Measurements from ENCODE around the gene CLEC10A.

DNA sequence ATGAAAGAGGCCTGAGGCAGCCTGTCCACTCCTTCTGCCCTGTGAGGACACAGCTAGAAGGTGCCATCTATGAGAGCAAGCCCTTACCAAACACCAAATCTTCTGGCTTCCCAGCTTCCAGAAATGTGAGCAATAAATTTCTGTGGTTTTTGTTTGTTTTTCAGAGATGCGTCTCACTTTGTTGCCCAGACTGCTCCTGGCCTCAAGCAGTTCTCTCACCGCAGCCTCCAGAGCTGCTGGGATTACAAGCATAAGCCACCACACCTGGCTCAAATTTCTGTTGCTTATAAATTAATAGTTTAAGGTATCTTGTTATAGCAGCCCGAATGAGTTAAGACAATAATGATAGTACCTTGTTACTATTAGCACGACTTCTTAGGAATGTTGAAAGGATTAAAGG lies 23.7 kb downstream of the CLEC10A start:
- no peak for TF ChIP-seq ZFP30 (CRISPR knock-in tag; IDR thresholded peaks at IDR 0.05)
- no peak for TF ChIP-seq TCF4 (CRISPR knock-in tag; IDR thresholded peaks at IDR 0.05; ENCODE audit: borderline replicate concordance)
- TF ChIP-seq RARB (CRISPR knock-in tag; IDR thresholded peaks at IDR 0.05), result no peak
- no peak for TF ChIP-seq ARNTL (CRISPR knock-in tag; IDR thresholded peaks at IDR 0.05; ENCODE audit: borderline replicate concordance, low read depth)
- TF ChIP-seq SNAI2 (CRISPR knock-in tag; IDR thresholded peaks at IDR 0.05), result no peak
- TF ChIP-seq, protein P1, sequence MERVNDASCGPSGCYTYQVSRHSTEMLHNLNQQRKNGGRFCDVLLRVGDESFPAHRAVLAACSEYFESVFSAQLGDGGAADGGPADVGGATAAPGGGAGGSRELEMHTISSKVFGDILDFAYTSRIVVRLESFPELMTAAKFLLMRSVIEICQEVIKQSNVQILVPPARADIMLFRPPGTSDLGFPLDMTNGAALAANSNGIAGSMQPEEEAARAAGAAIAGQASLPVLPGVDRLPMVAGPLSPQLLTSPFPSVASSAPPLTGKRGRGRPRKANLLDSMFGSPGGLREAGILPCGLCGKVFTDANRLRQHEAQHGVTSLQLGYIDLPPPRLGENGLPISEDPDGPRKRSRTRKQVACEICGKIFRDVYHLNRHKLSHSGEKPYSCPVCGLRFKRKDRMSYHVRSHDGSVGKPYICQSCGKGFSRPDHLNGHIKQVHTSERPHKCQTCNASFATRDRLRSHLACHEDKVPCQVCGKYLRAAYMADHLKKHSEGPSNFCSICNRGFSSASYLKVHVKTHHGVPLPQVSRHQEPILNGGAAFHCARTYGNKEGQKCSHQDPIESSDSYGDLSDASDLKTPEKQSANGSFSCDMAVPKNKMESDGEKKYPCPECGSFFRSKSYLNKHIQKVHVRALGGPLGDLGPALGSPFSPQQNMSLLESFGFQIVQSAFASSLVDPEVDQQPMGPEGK (CRISPR knock-in tag; IDR thresholded peaks at IDR 0.05; ENCODE audit: borderline replicate concordance), result no peak

All from SK-N-SH treated with all-trans-retinoic acid at 6 μM for 48 hours (cell line).